GM19463 (cell line): ENCODE results near the gene MBD5.

Source experiments
- ATAC-seq: cut with Tn5 transposase; IDR thresholded peaks from one replicate; pipeline ENCODE4 v1.9.1; 2021; ENCODE audit warnings: mild to moderate bottlenecking, moderate library complexity; ENCODE audit not compliant: unreplicated experiment

Gene MBD5

GRCh38 chr2:148108385-148108784 lies 87.5 kb downstream of the MBD5 start:
- ATAC-seq = no peak

GRCh38 chr2:148110184-148110583 lies 89.3 kb downstream of the MBD5 start:
- no peak for ATAC-seq

GRCh38 chr2:148122788-148123187 lies 101.9 kb downstream of the MBD5 start:
- no peak for ATAC-seq

- no peak for ATAC-seq
These were observed 103.4 kb downstream of the MBD5 start for GRCh38 chr2:148124271-148124670.

GRCh38 chr2:148130581-148130980 lies 109.7 kb downstream of the MBD5 start:
- no peak for ATAC-seq

- no peak for ATAC-seq
These were observed 111.5 kb downstream of the MBD5 start for GRCh38 chr2:148132412-148132811.

GRCh38 chr2:148135705-148136104 lies 114.8 kb downstream of the MBD5 start:
- no peak for ATAC-seq

GRCh38 chr2:148136441-148136840 lies 115.5 kb downstream of the MBD5 start:
- no peak for ATAC-seq

GRCh38 chr2:148161909-148162435 lies 141.1 kb downstream of the MBD5 start:
- no peak for ATAC-seq

GRCh38 chr2:148162871-148163270 lies 142.0 kb downstream of the MBD5 start:
- no peak for ATAC-seq

GRCh38 chr2:148165975-148166374 lies 145.1 kb downstream of the MBD5 start:
- no peak for ATAC-seq

- no peak for ATAC-seq
These were observed 146.4 kb downstream of the MBD5 start for GRCh38 chr2:148167241-148167766.

GRCh38 chr2:148167855-148168254 lies 147.0 kb downstream of the MBD5 start:
- ATAC-seq = no peak

- no peak for ATAC-seq
These were observed 151.4 kb downstream of the MBD5 start for GRCh38 chr2:148172131-148172753.

GRCh38 chr2:148173168-148173567 lies 152.3 kb downstream of the MBD5 start:
- no peak for ATAC-seq

GRCh38 chr2:148177559-148177958 lies 156.7 kb downstream of the MBD5 start:
- ATAC-seq = no peak

GRCh38 chr2:148179724-148180123 lies 158.8 kb downstream of the MBD5 start:
- ATAC-seq = no peak

GRCh38 chr2:148184976-148185375 lies 164.1 kb downstream of the MBD5 start:
- no peak for ATAC-seq

- no peak for ATAC-seq
These were observed 174.0 kb downstream of the MBD5 start for GRCh38 chr2:148194882-148195281.

- no peak for ATAC-seq
These were observed 180.4 kb downstream of the MBD5 start for GRCh38 chr2:148201075-148202004.

GRCh38 chr2:148202237-148202636 lies 181.3 kb downstream of the MBD5 start:
- no peak for ATAC-seq

- no peak for ATAC-seq
These were observed 186.2 kb downstream of the MBD5 start for GRCh38 chr2:148207111-148207510.
